Measurements from ENCODE around the gene KRTAP10-12.

The KRTAP10-12 gene

GRCh38 chr21:44697172-44697810, at the start of gene KRTAP10-12:
KRTAP10-12 (plus strand) TSS chr21:44697172; CDS start chr21:44697202, 30 bp downstream.
- TF ChIP-seq TCF12 (IDR thresholded peaks at IDR 0.05; ENCODE audit: low read depth): 0 out of 2 replicates have a peak, but pooled peaks have one; percentile 36

- TF ChIP-seq NFIC (IDR thresholded peaks at IDR 0.05) (no peak), REST (IDR thresholded peaks at IDR 0.05; ENCODE audit: low read depth) (no peak), MAX (IDR thresholded peaks at IDR 0.05) (no peak), YY1 (IDR thresholded peaks at IDR 0.05; ENCODE audit: low read depth) (no peak), EGR1 (IDR thresholded peaks at IDR 0.05) (no peak), USF1 (IDR thresholded peaks at IDR 0.05) (no peak), EP300 (IDR thresholded peaks at IDR 0.05; ENCODE audit: borderline replicate concordance) (no peak), TEAD4 (IDR thresholded peaks at IDR 0.05) (no peak), ZBTB7A (IDR thresholded peaks at IDR 0.05; ENCODE audit: low read depth) (no peak), FOXM1 (IDR thresholded peaks at IDR 0.05; ENCODE audit: borderline replicate concordance, low read depth) (no peak), TCF12 (IDR thresholded peaks at IDR 0.05; ENCODE audit: low read depth) (no peak), TAF1 (IDR thresholded peaks at IDR 0.05; ENCODE audit: low read depth) (no peak), CEBPB (IDR thresholded peaks at IDR 0.05) (no peak), RAD21 (IDR thresholded peaks at IDR 0.05; ENCODE audit: low read depth) (no peak), CREB1 (IDR thresholded peaks at IDR 0.05; ENCODE audit: low read depth) (no peak)
Observed at GRCh38 chr21:44647222-44647552, 49.8 kb upstream of the KRTAP10-12 start.

GRCh38 chr21:44648557-44649311, 48.2 kb upstream of the KRTAP10-12 start:
- TF ChIP-seq EGR1 (IDR thresholded peaks at IDR 0.05) (no peak), ZBTB7A (IDR thresholded peaks at IDR 0.05; ENCODE audit: low read depth) (no peak), REST (IDR thresholded peaks at IDR 0.05; ENCODE audit: low read depth) (no peak), NFIC (IDR thresholded peaks at IDR 0.05) (no peak)

GRCh38 chr21:44649521-44650100, 47.4 kb upstream of the KRTAP10-12 start:
- TF ChIP-seq TCF12 (IDR thresholded peaks at IDR 0.05; ENCODE audit: low read depth): no peak
- TF ChIP-seq NFIC (IDR thresholded peaks at IDR 0.05): no peak
- TF ChIP-seq EP300 (IDR thresholded peaks at IDR 0.05; ENCODE audit: borderline replicate concordance): no peak
- TF ChIP-seq CREB1 (IDR thresholded peaks at IDR 0.05; ENCODE audit: low read depth): no peak
- no peak for TF ChIP-seq ZBTB7A (IDR thresholded peaks at IDR 0.05; ENCODE audit: low read depth)
- TF ChIP-seq USF1 (IDR thresholded peaks at IDR 0.05): no peak
- TF ChIP-seq TAF1 (IDR thresholded peaks at IDR 0.05; ENCODE audit: low read depth): no peak

- TF ChIP-seq MAX (IDR thresholded peaks at IDR 0.05) (no peak), ZBTB7A (IDR thresholded peaks at IDR 0.05; ENCODE audit: low read depth) (no peak), NFIC (IDR thresholded peaks at IDR 0.05) (no peak), TCF12 (IDR thresholded peaks at IDR 0.05; ENCODE audit: low read depth) (no peak), USF1 (IDR thresholded peaks at IDR 0.05) (0 out of 2 replicates have a peak, but pooled peaks have one; percentile 13), RAD21 (IDR thresholded peaks at IDR 0.05; ENCODE audit: low read depth) (no peak), CREB1 (IDR thresholded peaks at IDR 0.05; ENCODE audit: low read depth) (no peak)
Observed at GRCh38 chr21:44650265-44650972, 46.6 kb upstream of the KRTAP10-12 start.

All from Ishikawa (cell line).